ENCODE data around the gene PTP4A2. TPM values are rescaled to one million over a fixed set of nuclear protein-coding genes. Genes with fewer than 3 reads are reported as not detected.

PTP4A2 gene
- polyA plus RNA-seq, 1 of the 3 experiments (the other 2 are of a cell fraction) = 41.7 TPM

DNA sequence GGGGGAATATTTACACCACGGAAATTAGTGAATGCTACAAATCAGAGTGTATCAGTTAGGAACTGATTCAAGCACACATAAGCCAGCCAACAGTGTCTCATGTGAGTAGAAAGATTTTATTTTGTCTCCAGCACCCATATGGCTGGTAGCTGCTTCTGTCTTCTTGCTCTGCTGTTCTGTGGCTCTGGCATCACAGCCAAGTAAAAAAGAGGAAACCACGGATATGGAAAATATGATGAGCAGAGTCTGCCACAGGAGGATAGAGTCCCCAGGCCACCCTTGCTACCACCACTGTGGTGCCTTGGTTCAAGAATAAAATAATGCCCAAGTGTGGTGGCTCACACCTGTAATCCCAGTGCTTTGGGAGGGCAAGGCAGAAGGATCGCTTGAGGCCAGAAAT, 68.7 kb downstream of the PTP4A2 start:
- POLR2A ChIA-PET = no interaction called here
- H3K36me3 ChIP-seq (replicated peaks in 1 of 2; ENCODE audit: control insufficient read depth in 1 of 2, insufficient read depth in 2 of 2, low read length in 1 of 2) = no peaks in the 10 kb centered on the region
- WGBS (ENCODE audit: low lambda C conversion rate) = 79% methylated on average over 3 of the region's 3 CpGs

DNA sequence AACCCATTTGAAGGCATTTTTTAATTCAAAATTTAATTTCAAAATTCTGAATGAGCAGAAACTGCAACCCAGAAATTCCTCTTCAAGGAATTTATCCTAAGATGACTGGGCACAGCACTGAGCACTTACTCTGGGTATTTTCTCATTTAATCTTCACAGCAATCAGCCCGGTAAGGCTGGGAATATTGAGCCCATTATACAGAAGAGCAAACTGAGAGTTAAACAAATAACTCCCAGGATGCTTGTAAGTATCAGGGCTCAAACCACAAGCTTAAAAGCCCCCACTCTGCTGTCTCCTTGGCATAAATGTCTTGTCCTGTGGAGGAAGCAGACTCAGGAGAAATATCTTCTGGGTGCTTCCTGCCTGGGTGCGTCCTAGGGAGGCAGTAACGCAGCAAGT, 69.3 kb downstream of the PTP4A2 start:
- POLR2A ChIA-PET = no interaction called here
- no peak for TF ChIP-seq TEAD4 (IDR thresholded peaks at IDR 0.05; ENCODE audit: borderline replicate concordance, insufficient read depth)
- no peak for TF ChIP-seq FOXM1 (IDR thresholded peaks at IDR 0.05; ENCODE audit: low read depth)

More for the DNA sequence above, 68.7 kb downstream of the PTP4A2 start:
- Histone ChIP-seq H2AFZ (ENCODE audit: low read depth) (no peak overlapping the region), H3F3A (replicated peaks; ENCODE audit: insufficient read depth) (no peaks in the 10 kb centered on the region), H3K4me1 (ENCODE audit: control insufficient read depth in 1 of 2, insufficient read depth in 2 of 2, low read depth in 1 of 2, low read length in 1 of 2) (no peaks in the 10 kb centered on the region), H3K9me2 (no peaks in the 10 kb centered on the region), H3K9me3 (no peaks in the 10 kb centered on the region), H3K4me3 (ENCODE audit: low read depth in 2 of 2, low read length in 1 of 2) (no peak overlapping the region), H3K27ac (ENCODE audit: low read depth in 2 of 2, low read length in 1 of 2) (no peak overlapping the region), H3K4me2 (no peak overlapping the region), H3K79me2 (ENCODE audit: insufficient read depth) (no peaks in the 10 kb centered on the region), H3K9ac (no peak overlapping the region), H4K20me1 (ENCODE audit: insufficient read depth) (no peaks in the 10 kb centered on the region), H3K27me3 (ENCODE audit: insufficient read depth) (no peaks in the 10 kb centered on the region)
- TF ChIP-seq, protein P1, sequence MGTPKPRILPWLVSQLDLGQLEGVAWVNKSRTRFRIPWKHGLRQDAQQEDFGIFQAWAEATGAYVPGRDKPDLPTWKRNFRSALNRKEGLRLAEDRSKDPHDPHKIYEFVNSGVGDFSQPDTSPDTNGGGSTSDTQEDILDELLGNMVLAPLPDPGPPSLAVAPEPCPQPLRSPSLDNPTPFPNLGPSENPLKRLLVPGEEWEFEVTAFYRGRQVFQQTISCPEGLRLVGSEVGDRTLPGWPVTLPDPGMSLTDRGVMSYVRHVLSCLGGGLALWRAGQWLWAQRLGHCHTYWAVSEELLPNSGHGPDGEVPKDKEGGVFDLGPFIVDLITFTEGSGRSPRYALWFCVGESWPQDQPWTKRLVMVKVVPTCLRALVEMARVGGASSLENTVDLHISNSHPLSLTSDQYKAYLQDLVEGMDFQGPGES (IDR thresholded peaks at IDR 0.05; ENCODE audit: low read depth, low read length) = no peak
- TF ChIP-seq, protein P2, sequence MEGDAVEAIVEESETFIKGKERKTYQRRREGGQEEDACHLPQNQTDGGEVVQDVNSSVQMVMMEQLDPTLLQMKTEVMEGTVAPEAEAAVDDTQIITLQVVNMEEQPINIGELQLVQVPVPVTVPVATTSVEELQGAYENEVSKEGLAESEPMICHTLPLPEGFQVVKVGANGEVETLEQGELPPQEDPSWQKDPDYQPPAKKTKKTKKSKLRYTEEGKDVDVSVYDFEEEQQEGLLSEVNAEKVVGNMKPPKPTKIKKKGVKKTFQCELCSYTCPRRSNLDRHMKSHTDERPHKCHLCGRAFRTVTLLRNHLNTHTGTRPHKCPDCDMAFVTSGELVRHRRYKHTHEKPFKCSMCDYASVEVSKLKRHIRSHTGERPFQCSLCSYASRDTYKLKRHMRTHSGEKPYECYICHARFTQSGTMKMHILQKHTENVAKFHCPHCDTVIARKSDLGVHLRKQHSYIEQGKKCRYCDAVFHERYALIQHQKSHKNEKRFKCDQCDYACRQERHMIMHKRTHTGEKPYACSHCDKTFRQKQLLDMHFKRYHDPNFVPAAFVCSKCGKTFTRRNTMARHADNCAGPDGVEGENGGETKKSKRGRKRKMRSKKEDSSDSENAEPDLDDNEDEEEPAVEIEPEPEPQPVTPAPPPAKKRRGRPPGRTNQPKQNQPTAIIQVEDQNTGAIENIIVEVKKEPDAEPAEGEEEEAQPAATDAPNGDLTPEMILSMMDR (IDR thresholded peaks at IDR 0.05) = no peak
- TF ChIP-seq TAF1 (IDR thresholded peaks at IDR 0.05; ENCODE audit: borderline replicate concordance, low read depth, low read length) (no peak), EP300 (IDR thresholded peaks at IDR 0.05; ENCODE audit: borderline replicate concordance in 1 of 2, low read depth in 1 of 2, low read length in 1 of 2) (no peak), YY1 (IDR thresholded peaks at IDR 0.05; ENCODE audit: low read depth) (no peak), JUND (IDR thresholded peaks at IDR 0.05) (no peak)
- TF ChIP-seq, protein P3, sequence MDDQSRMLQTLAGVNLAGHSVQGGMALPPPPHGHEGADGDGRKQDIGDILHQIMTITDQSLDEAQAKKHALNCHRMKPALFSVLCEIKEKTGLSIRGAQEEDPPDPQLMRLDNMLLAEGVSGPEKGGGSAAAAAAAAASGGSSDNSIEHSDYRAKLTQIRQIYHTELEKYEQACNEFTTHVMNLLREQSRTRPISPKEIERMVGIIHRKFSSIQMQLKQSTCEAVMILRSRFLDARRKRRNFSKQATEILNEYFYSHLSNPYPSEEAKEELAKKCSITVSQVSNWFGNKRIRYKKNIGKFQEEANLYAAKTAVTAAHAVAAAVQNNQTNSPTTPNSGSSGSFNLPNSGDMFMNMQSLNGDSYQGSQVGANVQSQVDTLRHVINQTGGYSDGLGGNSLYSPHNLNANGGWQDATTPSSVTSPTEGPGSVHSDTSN (IDR thresholded peaks at IDR 0.05) = no peak
- CTCF ChIA-PET = interaction anchor here (0.6 kb wide), 2 partner anchors 12 to 155 kb away, joined by 3 read pairs; no protein-coding TSS in a partner anchor
- no peak for DNase-seq

More for the DNA sequence above, 69.3 kb downstream of the PTP4A2 start:
- 97% methylated on average over 3 of the region's 3 CpGs for WGBS (ENCODE audit: low lambda C conversion rate)
- Histone ChIP-seq H3K9me3 (no peaks in the 10 kb centered on the region), H2AFZ (ENCODE audit: low read depth) (no peak overlapping the region), H3K9me2 (no peaks in the 10 kb centered on the region), H3K36me3 (replicated peaks in 1 of 2; ENCODE audit: control insufficient read depth in 1 of 2, insufficient read depth in 2 of 2, low read length in 1 of 2) (no peaks in the 10 kb centered on the region), H3K27me3 (ENCODE audit: insufficient read depth) (no peaks in the 10 kb centered on the region), H3K27ac (ENCODE audit: low read depth in 2 of 2, low read length in 1 of 2) (no peak overlapping the region), H3K4me1 (ENCODE audit: control insufficient read depth in 1 of 2, insufficient read depth in 2 of 2, low read depth in 1 of 2, low read length in 1 of 2) (no peaks in the 10 kb centered on the region), H3K79me2 (ENCODE audit: insufficient read depth) (no peaks in the 10 kb centered on the region), H3K4me3 (ENCODE audit: low read depth in 2 of 2, low read length in 1 of 2) (no peak overlapping the region), H3F3A (replicated peaks; ENCODE audit: insufficient read depth) (no peaks in the 10 kb centered on the region), H4K20me1 (ENCODE audit: insufficient read depth) (no peaks in the 10 kb centered on the region), H3K4me2 (no peak overlapping the region), H3K9ac (no peak overlapping the region)
- DNase-seq = no peak
- CTCF ChIA-PET = interaction anchor here (0.6 kb wide), 1 partner anchor 154 kb away, joined by 3 read pairs; no protein-coding TSS in a partner anchor

Measured in SK-N-SH (cell line).